HG03159 (cell line): ENCODE measurements around the gene ID2.

Experiments used
- ATAC-seq: cut with Tn5 transposase; IDR thresholded peaks from one replicate; pipeline ENCODE4 v1.9.1; 2021; ENCODE audit warnings: mild to moderate bottlenecking, moderate library complexity; ENCODE audit not compliant: unreplicated experiment

ID2 gene

DNA sequence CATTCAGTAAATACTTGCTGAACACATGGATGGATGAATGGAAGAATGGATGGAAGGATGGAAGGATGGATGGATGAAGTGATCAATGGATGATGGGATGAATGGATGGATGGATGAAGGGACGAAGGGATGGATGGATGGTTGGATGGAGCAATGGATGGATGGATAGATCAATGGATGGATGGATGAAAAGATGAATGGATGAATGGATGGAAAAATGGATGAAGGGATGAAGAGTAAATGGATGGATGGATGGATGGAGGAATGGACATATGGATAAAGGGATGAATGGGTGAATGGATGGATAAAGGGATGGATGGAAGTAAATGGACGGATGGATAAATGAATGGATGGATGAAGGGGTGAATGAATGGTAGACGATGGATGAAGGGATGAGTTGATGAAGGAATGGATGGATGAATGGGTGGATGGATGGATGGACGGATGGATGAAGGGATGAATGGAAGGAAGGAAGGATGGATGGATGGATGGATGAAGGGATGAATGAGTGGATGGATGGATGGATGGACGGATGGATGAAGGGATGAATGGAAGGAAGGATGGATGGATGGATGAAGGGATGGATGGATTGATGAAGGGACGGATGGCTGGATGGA lies 13.9 kb upstream of the ID2 start:
- ATAC-seq = no peak

GRCh38 chr2:8669157-8669817 lies 12.6 kb upstream of the ID2 start:
- no peak for ATAC-seq

GRCh38 chr2:8670580-8670979 lies 11.3 kb upstream of the ID2 start:
- ATAC-seq = no peak

DNA sequence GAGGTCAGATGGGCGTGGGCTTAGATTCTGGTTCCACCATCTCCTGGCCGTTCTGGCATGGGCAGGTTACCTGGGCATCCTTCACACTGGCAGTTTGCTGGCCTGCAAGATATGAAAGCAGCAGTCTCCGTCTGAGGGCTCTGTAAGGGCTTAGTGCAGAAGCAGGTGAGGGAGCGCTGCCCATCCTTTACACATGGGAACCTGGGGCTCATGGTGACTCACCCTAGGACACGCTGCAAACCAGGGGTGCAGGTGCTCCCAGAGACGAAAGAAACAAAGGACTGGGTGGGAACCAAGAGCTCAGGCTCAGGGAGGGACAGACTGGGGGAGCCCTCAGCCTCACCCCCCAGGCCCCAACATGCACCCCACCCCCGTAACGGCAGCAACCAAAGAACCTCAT lies 10.7 kb upstream of the ID2 start:
- ATAC-seq = no peak

DNA sequence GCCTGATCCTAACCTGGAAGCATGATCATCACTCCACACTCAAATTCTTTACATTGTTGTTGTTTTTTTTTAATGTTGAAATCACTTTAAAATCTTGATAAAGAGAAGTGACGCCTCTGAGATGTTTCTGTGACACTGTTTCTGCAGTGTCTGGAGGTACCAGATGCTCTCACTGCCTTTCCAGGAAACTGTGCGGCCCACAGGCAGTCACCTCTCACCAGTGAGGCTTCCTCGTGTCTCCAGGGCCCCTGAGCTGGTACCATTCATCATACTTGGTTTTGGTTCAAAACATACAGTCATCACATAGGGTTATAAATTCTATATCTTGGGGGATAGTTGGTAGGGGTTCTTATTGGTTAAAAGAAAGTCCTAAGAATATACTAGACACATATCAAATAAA lies 10.1 kb upstream of the ID2 start:
- ATAC-seq = no peak

- no peak for ATAC-seq
Observed at GRCh38 chr2:8672940-8673339, 8.9 kb upstream of the ID2 start.

GRCh38 chr2:8673381-8673780 lies 8.5 kb upstream of the ID2 start:
- no peak for ATAC-seq

GRCh38 chr2:8674420-8675009 lies 7.3 kb upstream of the ID2 start:
- no peak for ATAC-seq

DNA sequence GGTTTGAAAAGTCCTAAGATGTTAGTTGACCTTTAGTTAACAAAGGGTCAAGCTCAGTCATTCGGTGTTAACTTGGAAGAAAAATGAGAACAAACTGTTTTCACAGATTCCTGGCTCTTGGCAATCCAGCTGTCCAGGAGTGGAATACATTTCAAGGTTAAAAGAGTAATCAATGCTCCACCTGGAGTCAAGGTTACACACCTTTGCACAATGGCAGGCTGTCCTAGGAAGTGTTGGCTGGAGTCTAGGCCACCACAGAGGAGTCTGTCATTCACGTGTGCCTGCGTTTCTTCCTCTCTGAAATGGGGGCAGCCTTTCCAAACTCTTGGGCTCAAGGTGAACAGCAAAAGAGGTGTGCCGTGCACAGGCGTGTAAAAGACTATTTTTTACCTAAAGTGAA lies 6.3 kb upstream of the ID2 start:
- no peak for ATAC-seq

GRCh38 chr2:8676191-8676920 lies 5.5 kb upstream of the ID2 start:
- no peak for ATAC-seq

DNA sequence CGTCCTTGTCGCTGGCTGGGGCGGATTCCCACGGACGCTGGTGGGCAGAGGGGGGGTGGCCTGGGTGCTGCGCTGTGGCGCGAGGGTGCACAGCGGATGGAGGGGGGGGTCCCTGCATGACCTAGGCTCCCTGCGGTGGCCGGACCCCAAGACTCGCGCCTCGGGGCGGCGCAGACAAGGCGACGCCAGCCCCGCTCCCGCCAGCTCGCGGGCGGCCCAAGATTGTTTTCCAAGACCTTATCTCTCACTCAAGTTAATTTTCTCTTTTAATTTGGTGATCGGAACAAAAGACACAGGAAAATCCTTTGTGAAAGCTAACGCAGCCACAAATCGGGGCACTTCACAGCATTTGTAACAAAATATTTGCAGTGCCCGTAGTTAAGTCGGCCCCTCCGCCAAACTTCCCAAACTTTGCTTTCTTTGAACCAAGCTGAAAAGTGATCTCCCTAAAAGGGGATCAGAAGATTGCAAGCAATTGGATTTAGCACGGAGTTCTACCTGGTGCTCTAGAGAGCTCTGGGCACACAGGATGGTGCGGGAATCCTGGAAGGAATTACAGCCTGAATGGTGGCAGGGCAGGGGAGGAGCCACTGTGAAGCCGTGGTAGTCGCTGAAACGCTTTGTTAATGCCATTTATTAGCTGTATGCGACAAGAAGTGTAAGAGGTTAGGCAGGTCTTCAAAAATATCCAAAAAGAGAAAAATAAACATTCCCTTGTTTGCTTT lies 4.8 kb upstream of the ID2 start:
- no peak for ATAC-seq

DNA sequence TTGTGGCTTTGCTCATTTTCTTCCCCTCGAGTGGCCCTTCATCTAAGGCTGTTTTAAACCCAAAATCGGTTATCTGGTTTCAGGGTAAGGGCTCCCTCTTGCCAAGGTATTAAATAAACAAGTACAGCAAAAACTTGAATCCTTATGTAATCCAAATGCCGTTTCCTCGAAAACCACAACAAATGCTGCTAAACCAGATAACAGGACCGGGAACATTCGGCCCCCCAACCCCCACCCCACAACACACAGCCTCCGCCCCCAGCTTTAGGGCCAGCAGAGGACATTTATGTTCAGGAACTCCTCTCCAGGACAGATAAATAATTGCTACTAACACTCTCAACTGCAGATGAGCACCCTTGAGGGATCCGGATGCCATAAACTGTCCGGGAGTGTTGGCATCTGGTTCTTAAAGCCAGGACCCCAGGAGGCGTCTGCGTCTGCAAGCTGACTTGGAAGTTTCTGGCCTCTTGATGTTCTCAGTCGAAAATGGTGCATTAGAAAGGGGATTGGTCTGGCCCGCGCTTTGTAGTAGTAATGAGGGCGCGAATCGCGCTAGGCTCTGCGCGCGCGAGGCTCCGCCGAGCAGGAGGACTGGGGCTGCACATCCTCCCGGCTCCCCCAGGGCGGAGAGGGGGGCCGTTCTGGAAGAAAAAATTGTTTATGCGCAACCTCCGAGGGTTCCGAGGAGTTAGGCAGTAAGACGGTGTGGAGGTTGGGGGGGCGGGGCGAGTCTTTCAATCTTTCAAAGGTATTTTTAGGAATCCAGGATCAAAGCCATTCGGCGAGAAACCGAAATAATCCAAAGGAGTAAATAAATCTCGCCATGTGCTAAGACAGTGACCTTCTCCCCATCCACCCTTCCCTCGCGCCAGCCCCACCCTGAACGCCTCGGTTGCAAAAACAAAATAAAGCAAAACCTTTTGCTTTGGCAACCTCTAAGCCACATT lies 3.9 kb upstream of the ID2 start:
- no peak for ATAC-seq

GRCh38 chr2:8678731-8679566 lies 2.9 kb upstream of the ID2 start:
- ATAC-seq = peak; percentile 66

DNA sequence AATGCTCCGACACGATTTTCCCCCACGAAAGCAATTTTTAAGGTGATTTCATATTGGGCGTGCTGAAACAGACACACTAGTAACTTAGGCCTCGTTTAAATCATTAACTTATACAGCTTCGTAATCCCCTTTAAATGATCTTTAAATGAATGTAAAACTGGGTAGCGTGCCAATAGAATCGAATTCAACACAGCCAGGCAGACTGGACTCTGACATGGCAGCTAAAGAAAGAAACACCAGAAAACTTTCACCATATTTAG lies 2.4 kb upstream of the ID2 start:
- no peak for ATAC-seq

DNA sequence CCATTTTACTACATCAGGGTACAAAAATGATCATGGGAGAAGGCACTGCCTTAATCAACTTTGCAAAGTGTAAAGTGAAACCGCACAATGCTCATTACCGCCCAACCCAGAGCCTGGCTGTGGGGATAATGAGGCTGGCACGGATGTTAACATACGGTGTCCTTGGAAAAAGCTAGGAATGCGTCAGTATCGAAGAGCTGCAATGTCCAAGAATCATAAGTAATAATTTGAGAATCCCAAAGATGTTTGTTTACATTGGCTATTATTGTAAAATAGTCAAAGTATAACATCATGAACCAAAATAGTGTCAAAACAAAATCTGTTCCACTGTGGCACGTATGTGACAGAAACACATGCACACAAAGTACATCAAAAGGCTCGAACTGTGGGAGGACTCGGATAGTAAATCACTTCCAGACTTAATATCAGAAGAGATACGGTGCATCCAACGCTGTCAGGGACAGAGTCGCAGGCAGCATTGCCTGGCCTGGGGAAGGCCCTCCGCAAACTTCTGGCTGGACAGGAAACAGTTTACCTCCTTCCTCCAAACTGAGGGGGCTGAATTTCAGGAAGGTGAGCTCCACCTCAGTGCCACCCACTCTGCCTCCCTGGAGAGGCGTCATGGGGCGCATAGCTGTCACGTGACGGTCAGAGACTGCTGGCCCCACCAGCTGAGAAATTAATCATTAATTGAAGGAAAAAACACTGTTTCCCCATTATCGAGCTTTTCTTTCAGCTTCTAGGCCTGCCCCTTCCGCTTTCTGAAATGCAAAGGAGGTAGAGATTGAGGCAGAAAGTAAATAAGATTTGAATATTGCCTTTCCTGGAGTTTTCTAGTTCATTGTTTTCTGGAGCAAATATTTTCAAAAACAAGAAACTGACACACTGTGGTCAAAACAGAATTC lies 1.8 kb upstream of the ID2 start:
- ATAC-seq = no peak

GRCh38 chr2:8680822-8681760 lies 765 bp upstream of the ID2 start:
- ATAC-seq = no peak
